Progenitor cell of endocrine pancreas (in vitro differentiated cells): Measurements from ENCODE around the gene TMEM121. TPM values are rescaled to one million over a fixed set of nuclear protein-coding genes. Genes with fewer than 3 reads are reported as not detected.
"Not testable (repeated sequence)": the region's sequence is repeated elsewhere in the genome, so short reads cannot be mapped to it uniquely, and the experiment has no call there.

Experiments
- DNase-seq: peaks from one replicate; pipeline ENCODE4 v3.0.0; 2021; ENCODE audit warnings: low spot score; ENCODE audit not compliant: unreplicated experiment
- H3K27ac Mint-ChIP-seq: 2 replicates; pipeline ENCODE4 v1.8.0; 2021; ENCODE audit warnings: mild to moderate bottlenecking, moderate library complexity, mixed read lengths
- H3K27me3 Mint-ChIP-seq: 2 replicates; pipeline ENCODE4 v1.8.0; 2021; ENCODE audit warnings: mixed read lengths
- H3K36me3 Mint-ChIP-seq: 2 replicates; pipeline ENCODE4 v1.8.0; 2022; ENCODE audit warnings: mixed read lengths; ENCODE audit not compliant: insufficient read depth
- H3K4me1 Mint-ChIP-seq: 2 replicates; pipeline ENCODE4 v1.8.0; 2021; ENCODE audit warnings: low read depth, mixed read lengths
- H3K4me3 Mint-ChIP-seq: 2 replicates; pipeline ENCODE4 v1.8.0; 2021; ENCODE audit warnings: low read depth, mild to moderate bottlenecking, moderate library complexity, mixed read lengths
- H3K9me3 Mint-ChIP-seq: 2 replicates; pipeline ENCODE4 v1.8.0; 2021; ENCODE audit warnings: low read depth, mixed read lengths
- total RNA-seq: library from RNA; stranded (reverse); gene quantifications from 2 replicates; pipeline ENCODE4 v1.2.1, GENCODE V29; 2021
- TF ChIP-seq, protein P1 (sequence below): fragments of 200-600 bp; sonication (generic); IDR thresholded peaks from one replicate; pipeline ENCODE4 v1.5.0; 2021; ENCODE audit warnings: antibody characterized with exemption, mild to moderate bottlenecking; ENCODE audit not compliant: unreplicated experiment

Gene TMEM121
- total RNA-seq, 1 donor from 2014 or later, result 4.5 TPM

DNA sequence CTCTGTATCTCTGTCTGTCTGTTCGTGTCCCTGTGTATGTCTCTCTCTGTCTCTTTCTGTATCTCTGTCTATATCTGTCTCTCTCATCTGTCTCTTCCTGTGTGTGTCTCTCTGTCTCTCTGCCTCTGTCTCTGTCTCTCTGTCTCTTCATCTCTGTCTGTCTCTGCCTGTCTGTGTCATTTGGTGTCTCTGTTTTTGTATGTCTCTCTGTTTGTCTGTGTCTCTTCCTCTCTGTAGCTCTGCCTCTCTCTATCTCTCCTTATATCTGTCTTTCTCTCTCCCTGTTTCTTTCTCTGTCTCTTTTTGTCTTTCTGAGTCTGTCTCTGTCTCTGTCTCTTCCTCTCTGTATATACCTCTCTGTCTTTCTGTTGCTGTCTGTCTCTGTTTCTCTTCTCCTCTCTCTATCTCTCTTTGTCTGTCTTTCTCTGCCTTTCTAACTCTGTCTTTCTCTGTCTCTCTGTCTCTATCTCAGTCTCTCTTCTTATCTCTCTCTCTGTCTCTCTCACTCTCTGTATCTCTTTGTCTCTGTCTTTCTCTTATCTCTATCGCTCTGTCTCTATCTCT is 50.2 kb downstream of the TMEM121 start:
- Mint-ChIP-seq H3K4me1 (no peaks in the 10 kb centered on the region), H3K4me3 (no peak overlapping the region), H3K36me3 (peaks cover 30% of the 10 kb centered on the region), H3K9me3 (peaks cover 40% of the 10 kb centered on the region), H3K27me3 (no peaks in the 10 kb centered on the region), H3K27ac (peak overlapping the region; percentile 86)
- TF ChIP-seq, protein P1, sequence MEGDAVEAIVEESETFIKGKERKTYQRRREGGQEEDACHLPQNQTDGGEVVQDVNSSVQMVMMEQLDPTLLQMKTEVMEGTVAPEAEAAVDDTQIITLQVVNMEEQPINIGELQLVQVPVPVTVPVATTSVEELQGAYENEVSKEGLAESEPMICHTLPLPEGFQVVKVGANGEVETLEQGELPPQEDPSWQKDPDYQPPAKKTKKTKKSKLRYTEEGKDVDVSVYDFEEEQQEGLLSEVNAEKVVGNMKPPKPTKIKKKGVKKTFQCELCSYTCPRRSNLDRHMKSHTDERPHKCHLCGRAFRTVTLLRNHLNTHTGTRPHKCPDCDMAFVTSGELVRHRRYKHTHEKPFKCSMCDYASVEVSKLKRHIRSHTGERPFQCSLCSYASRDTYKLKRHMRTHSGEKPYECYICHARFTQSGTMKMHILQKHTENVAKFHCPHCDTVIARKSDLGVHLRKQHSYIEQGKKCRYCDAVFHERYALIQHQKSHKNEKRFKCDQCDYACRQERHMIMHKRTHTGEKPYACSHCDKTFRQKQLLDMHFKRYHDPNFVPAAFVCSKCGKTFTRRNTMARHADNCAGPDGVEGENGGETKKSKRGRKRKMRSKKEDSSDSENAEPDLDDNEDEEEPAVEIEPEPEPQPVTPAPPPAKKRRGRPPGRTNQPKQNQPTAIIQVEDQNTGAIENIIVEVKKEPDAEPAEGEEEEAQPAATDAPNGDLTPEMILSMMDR, result no peak
- DNase-seq, result no peak

DNA sequence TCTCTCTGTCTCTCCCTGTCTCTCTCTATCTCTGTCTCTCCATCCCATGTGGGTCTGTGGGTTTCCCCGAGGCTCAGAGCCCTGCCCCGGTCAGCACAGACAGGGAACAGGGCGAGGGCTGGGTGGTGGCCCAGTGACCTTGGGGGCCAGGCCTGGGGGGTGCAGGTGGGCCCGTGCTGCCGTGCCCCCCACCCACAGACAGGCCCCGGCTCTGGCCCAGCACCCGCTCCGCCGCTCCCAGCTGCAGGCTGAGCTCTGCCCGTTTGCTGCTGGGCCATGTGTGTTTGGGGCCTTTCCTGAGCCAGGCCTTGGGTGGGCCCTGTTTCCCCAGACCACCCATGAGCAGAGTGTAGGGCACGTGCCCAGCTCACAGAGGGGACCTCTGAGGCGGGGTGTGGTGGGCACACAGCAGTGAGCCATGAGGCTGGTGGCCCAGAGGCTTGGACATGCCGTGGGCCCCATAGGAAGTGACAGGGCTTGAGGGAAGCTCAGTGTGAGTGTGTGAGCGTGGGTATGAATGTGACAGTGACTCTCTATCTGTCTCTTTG is 51.0 kb downstream of the TMEM121 start:
- DNase-seq, result no peak
- Mint-ChIP-seq H3K9me3 (peaks cover 42% of the 10 kb centered on the region), H3K4me1 (no peaks in the 10 kb centered on the region), H3K27ac (peak overlapping the region; percentile 93), H3K4me3 (no peak overlapping the region), H3K36me3 (peaks cover 30% of the 10 kb centered on the region), H3K27me3 (no peaks in the 10 kb centered on the region)
- TF ChIP-seq, protein P1, result no peak

DNA sequence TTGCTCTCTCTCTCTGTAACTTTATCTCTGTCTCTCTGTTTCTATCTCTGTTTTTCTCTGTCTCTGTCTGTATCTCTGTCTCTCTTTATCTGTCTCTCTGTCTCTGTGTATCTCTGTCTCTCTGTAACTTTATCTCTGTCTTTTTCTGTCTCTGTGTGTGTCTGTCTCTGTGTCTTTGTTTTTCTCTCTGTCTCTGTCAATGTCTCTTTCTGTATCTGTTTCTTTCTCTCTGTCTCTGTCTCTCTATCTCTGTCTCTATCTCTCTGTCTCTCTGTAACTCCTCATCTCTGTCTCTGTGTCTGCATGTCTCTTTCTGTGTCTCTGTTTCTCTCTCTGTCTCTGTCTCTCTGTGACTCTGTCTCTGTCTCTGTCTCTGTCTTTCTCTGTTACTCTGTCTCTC is 51.7 kb downstream of the TMEM121 start:
- Mint-ChIP-seq H3K36me3 (peaks cover 30% of the 10 kb centered on the region), H3K4me3 (no peak overlapping the region), H3K9me3 (peaks cover 45% of the 10 kb centered on the region), H3K27me3 (no peaks in the 10 kb centered on the region), H3K4me1 (no peaks in the 10 kb centered on the region), H3K27ac (peak overlapping the region; percentile 93)
- TF ChIP-seq, protein P1, result no peak
- no peak for DNase-seq

DNA sequence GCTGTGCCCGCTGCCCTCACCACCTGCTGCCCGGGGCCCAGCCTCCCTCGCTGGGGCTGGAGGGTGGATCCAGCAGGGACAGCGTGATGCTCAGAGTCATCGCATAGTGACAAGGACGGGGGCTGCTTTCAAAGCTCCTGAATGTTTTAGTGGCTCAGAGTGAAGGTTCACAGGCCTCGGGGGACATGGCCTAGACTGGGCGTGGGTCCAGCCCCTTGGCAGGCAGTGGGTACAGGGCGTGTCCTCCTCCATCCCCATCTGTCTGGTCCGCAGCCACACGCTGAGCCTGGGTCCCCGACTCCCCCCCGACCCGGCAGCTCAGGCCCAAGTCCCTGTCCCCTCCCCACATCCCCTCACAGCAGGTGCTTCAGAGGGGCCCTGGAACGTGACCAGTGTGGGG is 52.8 kb downstream of the TMEM121 start:
- H3K27me3 Mint-ChIP-seq, DNase-seq, H3K27ac Mint-ChIP-seq, H3K4me3 Mint-ChIP-seq, H3K4me1 Mint-ChIP-seq: not testable (repeated sequence)
- Mint-ChIP-seq H3K9me3 (peaks cover 39% of the 10 kb centered on the region), H3K36me3 (peaks cover 25% of the 10 kb centered on the region)

Other genes starting within 250 kb of the TMEM121 start
- 49.3 and 49.9 TPM in 2 replicates for gene BRF1, start 225.6 kb upstream of the TMEM121 start, total RNA-seq
- gene PACS2, start 211.8 kb upstream of the TMEM121 start, total RNA-seq, result 177 and 193 TPM in 2 replicates
- gene TEX22, start 128.0 kb upstream of the TMEM121 start, total RNA-seq, result 2.4 and 3.5 TPM in 2 replicates
- gene MTA1, start 106.8 kb upstream of the TMEM121 start, total RNA-seq, result 227 and 238 TPM in 2 replicates
- 17.0 and 19.6 TPM in 2 replicates for gene CRIP2, start 51.8 kb upstream of the TMEM121 start, total RNA-seq
- 5.1 TPM in 2 replicates for gene CRIP1, start 39.7 kb upstream of the TMEM121 start, total RNA-seq
- 20.5 and 20.8 TPM in 2 replicates for gene TEDC1, start 35.3 kb upstream of the TMEM121 start, total RNA-seq